Ishikawa (cell line): ENCODE data around the gene RNPEPL1.
A peak's percentile ranks its signal among the peaks of the same experiment; 100 is the strongest.

Source experiments
- CEBPB ChIP-seq: IDR thresholded peaks from 2 replicates; pipeline ENCODE4 v1.6.1; 2012
- CREB1 ChIP-seq: IDR thresholded peaks from 2 replicates; pipeline ENCODE4 v1.6.1; 2012; ENCODE audit warnings: low read depth
- EGR1 ChIP-seq: IDR thresholded peaks from 2 replicates; pipeline ENCODE4 v1.6.1; 2012
- EP300 ChIP-seq: IDR thresholded peaks from 2 replicates; pipeline ENCODE4 v1.6.1; 2012; ENCODE audit warnings: borderline replicate concordance
- FOXM1 ChIP-seq: IDR thresholded peaks from 2 replicates; pipeline ENCODE4 v1.6.1; 2012; ENCODE audit warnings: low read depth, borderline replicate concordance
- NFIC ChIP-seq: IDR thresholded peaks from 2 replicates; pipeline ENCODE4 v1.6.1; 2012
- RAD21 ChIP-seq: IDR thresholded peaks from 2 replicates; pipeline ENCODE4 v1.6.1; 2012; ENCODE audit warnings: low read depth
- REST ChIP-seq: IDR thresholded peaks from 2 replicates; pipeline ENCODE4 v1.6.1; 2012; ENCODE audit warnings: low read depth, mild to moderate bottlenecking
- TAF1 ChIP-seq: IDR thresholded peaks from 2 replicates; pipeline ENCODE4 v1.6.1; 2012; ENCODE audit warnings: low read depth, mild to moderate bottlenecking
- TCF12 ChIP-seq: IDR thresholded peaks from 2 replicates; pipeline ENCODE4 v1.6.1; 2012; ENCODE audit warnings: low read depth
- TEAD4 ChIP-seq: IDR thresholded peaks from 2 replicates; pipeline ENCODE4 v1.6.1; 2012
- YY1 ChIP-seq: IDR thresholded peaks from 2 replicates; pipeline ENCODE4 v1.6.1; 2012; ENCODE audit warnings: low read depth
- ZBTB7A ChIP-seq: IDR thresholded peaks from 2 replicates; pipeline ENCODE4 v1.6.1; 2012; ENCODE audit warnings: low read depth
- TF ChIP-seq, protein P1 (sequence below): IDR thresholded peaks from 2 replicates; pipeline ENCODE4 v1.6.1; 2012
- TF ChIP-seq, protein P2 (sequence below): IDR thresholded peaks from 2 replicates; pipeline ENCODE4 v1.6.1; 2012

Gene RNPEPL1

GRCh38 chr2:240557101-240557751 lies 11.1 kb upstream of the RNPEPL1 start:
- TF ChIP-seq TEAD4 (no peak), FOXM1 (no peak), YY1 (no peak), NFIC (no peak), RAD21 (no peak), CREB1 (no peak), REST (no peak), TCF12 (no peak), ZBTB7A (no peak), EP300 (no peak), EGR1 (no peak), TAF1 (no peak), CEBPB (no peak)
- TF ChIP-seq, protein P1, sequence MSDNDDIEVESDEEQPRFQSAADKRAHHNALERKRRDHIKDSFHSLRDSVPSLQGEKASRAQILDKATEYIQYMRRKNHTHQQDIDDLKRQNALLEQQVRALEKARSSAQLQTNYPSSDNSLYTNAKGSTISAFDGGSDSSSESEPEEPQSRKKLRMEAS: no peak
- TF ChIP-seq, protein P2, sequence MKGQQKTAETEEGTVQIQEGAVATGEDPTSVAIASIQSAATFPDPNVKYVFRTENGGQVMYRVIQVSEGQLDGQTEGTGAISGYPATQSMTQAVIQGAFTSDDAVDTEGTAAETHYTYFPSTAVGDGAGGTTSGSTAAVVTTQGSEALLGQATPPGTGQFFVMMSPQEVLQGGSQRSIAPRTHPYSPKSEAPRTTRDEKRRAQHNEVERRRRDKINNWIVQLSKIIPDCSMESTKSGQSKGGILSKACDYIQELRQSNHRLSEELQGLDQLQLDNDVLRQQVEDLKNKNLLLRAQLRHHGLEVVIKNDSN: no peak

DNA sequence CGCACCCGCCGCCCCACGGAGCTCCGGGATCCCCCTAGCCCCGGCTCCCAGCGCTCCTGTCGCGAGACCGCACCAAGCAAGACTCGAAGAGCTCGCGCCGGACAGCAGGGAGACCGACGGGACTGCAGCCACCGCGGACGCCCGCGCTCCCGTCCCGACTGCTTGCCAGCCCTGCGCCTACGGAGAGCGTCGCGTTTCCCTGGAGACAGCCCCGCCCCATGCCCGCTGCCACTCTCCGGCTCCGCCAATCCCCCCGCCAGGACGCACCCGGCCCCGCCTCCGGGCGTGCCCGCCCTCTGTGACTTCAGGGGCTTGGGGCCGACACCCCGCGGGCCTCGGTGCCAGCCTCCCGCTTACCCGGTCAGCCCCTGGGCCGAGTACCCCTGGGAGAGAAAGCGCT lies 10.5 kb upstream of the RNPEPL1 start, which contains the start of gene ANKMY1:
ANKMY1 (minus strand) TSS at position 181 of the 400 bp plus-strand sequence. CDS start 653 bp downstream, outside the sequence.
- TF ChIP-seq TAF1: peak; percentile 35; the same call in 1 of the 2 replicates
- no peak for TF ChIP-seq REST

- TF ChIP-seq, protein P1: 0 out of 2 replicates have a peak, but pooled peaks have one; percentile 33
- TF ChIP-seq TAF1 (no peak), FOXM1 (no peak), CREB1 (no peak), ZBTB7A (no peak), EGR1 (no peak), REST (no peak)
These were observed 10.0 kb upstream of the RNPEPL1 start for GRCh38 chr2:240558236-240558761.

GRCh38 chr2:240559286-240559685 lies 9.0 kb upstream of the RNPEPL1 start:
- TF ChIP-seq TCF12 (no peak), NFIC (no peak), TEAD4 (no peak), CEBPB (no peak), REST (no peak), EP300 (no peak), RAD21 (no peak), EGR1 (no peak), YY1 (no peak), TAF1 (no peak), ZBTB7A (no peak)
- TF ChIP-seq, protein P2: no peak
